Esophagus squamous epithelium (tissue), 4 donors: Measurements from ENCODE around the gene COL23A1.

Source experiments
- POLR2A ChIP-seq, 4 donors: fragments of 450-650 bp; IDR thresholded peaks; one replicate each; pipeline ENCODE4 v1.6.1; 2017; ENCODE audit warnings: antibody characterized with exemption in 4 of 4, mild to moderate bottlenecking in 4 of 4, moderate library complexity in 3 of 4
- TF ChIP-seq, protein P1 (sequence below), 6 experiments: fragments of 450-650 bp in 4 of 6; fragments of 200-600 bp in 2 of 6; sonication (generic) in 2 of 6; IDR thresholded peaks; one replicate each; pipeline ENCODE4 v1.5.1; 2016 to 2019; ENCODE audit warnings: antibody characterized with exemption in 6 of 6, mild to moderate bottlenecking in 4 of 6, moderate library complexity in 4 of 6

DNA sequence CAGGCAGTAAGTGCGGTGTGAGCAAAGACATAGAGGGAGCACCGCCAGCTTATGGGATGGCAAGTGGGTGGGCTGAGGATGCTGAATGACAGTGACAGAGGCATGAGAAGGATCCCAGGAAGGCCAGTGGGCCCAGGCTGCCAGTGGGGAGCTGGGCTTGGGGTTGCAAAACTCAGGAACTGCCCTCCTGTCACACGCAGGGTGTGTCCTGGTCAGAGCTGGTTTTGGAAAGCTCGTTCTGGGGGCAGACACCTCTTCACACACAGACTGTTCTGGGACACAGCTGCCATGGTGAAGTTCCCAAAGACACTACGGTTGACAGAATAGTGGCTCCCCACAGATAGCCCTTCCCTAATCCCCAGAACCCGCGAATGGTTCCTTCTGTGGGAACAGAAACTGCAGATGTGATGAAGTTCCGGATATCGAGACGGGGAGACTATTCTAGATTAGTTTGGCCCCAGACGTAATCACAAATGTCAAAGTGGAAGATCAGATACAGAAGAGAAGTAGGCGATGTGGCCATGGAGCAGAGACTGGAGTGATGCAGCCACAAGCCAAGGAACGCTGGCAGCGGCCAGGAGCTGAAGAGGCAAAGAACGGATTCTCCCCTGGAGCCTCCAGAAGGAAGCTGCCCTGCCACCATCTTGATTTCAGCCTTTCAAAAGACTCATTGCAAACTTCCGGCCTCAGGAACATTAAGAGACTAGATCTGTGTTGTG, 159.0 kb downstream of the COL23A1 start:
- TF ChIP-seq, protein P1, sequence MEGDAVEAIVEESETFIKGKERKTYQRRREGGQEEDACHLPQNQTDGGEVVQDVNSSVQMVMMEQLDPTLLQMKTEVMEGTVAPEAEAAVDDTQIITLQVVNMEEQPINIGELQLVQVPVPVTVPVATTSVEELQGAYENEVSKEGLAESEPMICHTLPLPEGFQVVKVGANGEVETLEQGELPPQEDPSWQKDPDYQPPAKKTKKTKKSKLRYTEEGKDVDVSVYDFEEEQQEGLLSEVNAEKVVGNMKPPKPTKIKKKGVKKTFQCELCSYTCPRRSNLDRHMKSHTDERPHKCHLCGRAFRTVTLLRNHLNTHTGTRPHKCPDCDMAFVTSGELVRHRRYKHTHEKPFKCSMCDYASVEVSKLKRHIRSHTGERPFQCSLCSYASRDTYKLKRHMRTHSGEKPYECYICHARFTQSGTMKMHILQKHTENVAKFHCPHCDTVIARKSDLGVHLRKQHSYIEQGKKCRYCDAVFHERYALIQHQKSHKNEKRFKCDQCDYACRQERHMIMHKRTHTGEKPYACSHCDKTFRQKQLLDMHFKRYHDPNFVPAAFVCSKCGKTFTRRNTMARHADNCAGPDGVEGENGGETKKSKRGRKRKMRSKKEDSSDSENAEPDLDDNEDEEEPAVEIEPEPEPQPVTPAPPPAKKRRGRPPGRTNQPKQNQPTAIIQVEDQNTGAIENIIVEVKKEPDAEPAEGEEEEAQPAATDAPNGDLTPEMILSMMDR (IDR thresholded peaks at IDR 0.05), result no peak
- no peak for TF ChIP-seq POLR2A (IDR thresholded peaks at IDR 0.05)
